RPMI8226 (cell line): ENCODE data around the gene GNAL.

ENCODE experiments used
- DNase-seq: peaks from one replicate; pipeline ENCODE4 v3.0.0-alpha.2; 2015

The GNAL gene

DNA sequence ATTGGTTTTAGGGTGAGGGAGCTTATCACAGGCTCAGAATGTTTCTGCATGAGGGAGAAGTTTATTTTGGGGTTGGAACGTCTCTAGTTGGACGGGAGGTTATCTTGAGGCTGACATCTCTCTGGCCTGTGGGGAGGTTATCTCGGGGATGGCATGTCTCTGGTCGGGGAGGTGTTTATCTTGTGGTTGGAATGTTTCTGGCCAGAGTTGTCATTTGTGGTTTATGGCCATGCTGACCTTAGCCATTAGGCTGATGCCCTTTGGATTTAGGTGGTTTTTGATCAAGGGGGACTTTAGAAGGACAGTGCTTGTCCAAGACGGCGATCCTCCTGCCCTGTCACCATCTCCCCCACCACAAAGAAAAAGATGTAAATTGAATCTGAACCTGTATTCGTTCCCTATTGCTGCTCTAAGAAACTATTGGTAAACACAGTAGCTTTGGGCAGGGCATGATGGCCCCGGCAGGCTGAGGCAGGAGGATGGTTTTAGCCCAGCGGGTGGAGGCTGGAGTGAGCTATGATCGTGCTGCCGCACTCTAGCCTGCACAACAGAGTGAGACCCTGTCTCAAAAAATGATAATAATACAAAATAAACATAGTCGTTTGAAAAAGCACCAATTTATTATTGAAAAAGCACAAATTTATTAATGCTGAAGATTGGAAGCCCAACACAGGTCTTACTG lies 236.9 kb downstream of the GNAL start:
- no peak for DNase-seq

DNA sequence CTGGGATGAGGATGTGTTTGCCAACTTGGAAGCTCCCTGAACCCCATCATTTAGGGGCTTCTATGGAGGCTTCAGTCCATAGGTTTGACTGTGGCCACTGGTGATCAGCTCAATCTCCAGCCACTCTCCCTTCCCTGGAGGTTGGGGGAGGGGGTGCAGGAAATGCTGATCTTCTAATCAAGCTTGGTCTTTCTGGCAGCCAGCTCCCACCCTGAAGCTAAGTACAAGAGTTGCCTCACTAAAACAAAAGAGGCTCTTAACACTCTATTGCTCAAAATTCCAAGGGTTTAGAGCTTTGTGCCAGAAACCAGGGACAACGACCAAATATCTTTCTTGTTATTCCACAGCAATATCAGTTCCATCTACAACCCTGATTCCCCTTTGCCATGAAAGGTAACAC lies 238.4 kb downstream of the GNAL start:
- no peak for DNase-seq

DNA sequence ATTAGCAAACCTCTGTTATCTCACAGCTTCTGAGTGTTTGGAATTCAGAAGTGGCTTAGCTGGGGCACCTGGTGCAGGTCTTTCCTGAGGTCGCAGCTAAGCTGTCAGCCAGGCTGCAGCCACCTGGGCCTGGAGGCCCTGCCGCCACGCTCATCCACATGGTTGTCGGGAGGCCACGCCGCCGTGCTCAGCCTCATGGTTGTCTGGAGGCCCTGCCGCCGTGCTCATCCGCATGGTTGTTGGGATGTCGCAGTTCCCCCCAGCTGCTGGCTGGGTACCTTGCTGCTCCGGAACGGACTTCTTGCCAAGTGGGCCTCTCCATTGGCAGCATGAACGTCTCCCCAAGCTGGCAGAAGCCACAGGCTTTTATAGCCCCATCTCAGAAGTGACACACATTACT lies 243.3 kb downstream of the GNAL start:
- no peak for DNase-seq
